Measurements from ENCODE around the gene C17orf67. TPM values are rescaled to one million over a fixed set of nuclear protein-coding genes. Genes with fewer than 3 reads are reported as not detected.

C17orf67 gene
- total and polyA plus RNA-seq, 2 of the 13 experiments (the other 11 are each of a cell fraction or from before 2014, with no cell fraction given): 0.41 to 0.86 TPM

GRCh38 chr17:56779898-56780777 lies 53.6 kb downstream of the C17orf67 start (continued):
- TF ChIP-seq SNAPC5 (CRISPR knock-in tag; IDR thresholded peaks at IDR 0.05; ENCODE audit: borderline replicate concordance) (no peak), MED1 (CRISPR knock-in tag; IDR thresholded peaks at IDR 0.05) (peak; percentile 33; the same call in 1 of the 2 replicates), STAT6 (CRISPR knock-in tag; IDR thresholded peaks at IDR 0.05; ENCODE audit: borderline replicate concordance) (no peak), ZNF652 (CRISPR knock-in tag; IDR thresholded peaks at IDR 0.05; ENCODE audit: borderline replicate concordance, low read depth) (no peak), USF2 (IDR thresholded peaks at IDR 0.05; ENCODE audit: low read depth, low read length) (no peak), USF2 (CRISPR knock-in tag; IDR thresholded peaks at IDR 0.05; ENCODE audit: borderline replicate concordance) (no peak; the same call in 1 of the 2 replicates), AHDC1 (CRISPR knock-in tag; IDR thresholded peaks at IDR 0.05; ENCODE audit: borderline replicate concordance) (no peak), ZNF687 (CRISPR knock-in tag; IDR thresholded peaks at IDR 0.05) (peak; percentile 79), ZNF441 (CRISPR knock-in tag; IDR thresholded peaks at IDR 0.05; ENCODE audit: borderline replicate concordance) (no peak)
